NOMO-1 (cell line): Measurements from ENCODE around the gene PLEKHA6.
"Not testable (repeated sequence)": the region's sequence is repeated elsewhere in the genome, so short reads cannot be mapped to it uniquely, and the experiment has no call there.

Experiments
- DNase-seq, 2 experiments: peaks; one replicate each; lab custom pipeline; 2025; ENCODE audit not compliant: unreplicated experiment in 2 of 2; lab: John Stamatoyannopoulos, UW

PLEKHA6 gene

DNA sequence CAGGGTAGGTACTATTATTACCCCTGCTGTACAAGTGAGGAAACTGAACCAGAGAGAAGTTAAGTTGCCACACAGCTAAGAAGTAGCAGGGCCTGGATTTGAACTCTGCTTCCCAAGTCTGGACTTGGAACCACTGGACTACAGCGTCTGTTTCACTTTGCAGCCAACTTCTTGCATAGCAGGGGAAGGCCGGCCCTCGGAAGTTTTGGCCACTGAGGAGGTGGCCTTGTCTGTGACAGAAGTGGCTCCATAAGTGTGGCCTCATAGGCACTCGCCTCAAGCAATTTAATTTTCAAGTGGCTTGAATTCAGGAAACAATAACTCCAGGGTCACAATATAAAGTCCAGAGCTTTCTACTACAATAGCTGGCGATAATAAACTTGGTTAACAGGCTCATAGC, 41.4 kb downstream of the PLEKHA6 start:
- DNase-seq: no peak

DNA sequence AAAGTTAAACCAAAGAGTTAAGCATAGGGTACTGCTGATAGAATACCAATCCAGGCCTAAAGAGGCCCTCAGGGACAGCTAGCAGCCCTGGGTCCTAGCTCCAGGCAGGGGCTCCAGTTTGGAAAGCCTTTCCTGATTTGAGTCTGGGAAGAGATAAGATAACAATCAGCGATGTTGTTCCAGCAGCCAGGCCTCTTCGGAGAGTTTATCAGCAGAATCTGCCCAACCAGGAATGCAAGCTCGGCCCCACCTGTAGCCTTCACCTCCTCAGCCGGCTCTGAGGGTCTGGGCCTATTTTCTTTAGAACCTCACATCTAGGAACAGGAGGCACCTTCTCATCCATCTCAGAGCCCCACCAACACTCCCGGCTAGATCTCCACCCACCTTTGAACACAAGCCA, 42.6 kb downstream of the PLEKHA6 start:
- no peak for DNase-seq

DNA sequence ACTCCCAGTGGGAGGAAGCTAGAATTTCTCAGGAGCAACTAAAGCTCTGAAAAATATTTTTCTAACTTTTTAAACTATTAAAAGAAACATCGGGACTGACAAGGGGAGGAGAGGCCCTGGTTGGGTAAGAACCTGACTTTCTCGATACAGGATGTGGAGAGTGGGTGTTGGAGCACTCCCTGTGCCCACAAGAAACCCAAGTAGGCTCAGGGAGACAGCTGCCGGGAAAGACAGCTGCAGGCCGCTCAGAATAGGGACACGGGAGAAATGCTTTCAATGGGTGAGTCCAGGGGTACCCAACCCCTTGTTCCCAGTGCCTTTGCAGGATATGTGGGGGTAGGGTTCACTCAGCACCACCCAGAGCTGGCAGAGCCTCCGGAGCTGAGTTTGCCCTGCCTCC, 43.6 kb downstream of the PLEKHA6 start:
- DNase-seq: no peak

DNA sequence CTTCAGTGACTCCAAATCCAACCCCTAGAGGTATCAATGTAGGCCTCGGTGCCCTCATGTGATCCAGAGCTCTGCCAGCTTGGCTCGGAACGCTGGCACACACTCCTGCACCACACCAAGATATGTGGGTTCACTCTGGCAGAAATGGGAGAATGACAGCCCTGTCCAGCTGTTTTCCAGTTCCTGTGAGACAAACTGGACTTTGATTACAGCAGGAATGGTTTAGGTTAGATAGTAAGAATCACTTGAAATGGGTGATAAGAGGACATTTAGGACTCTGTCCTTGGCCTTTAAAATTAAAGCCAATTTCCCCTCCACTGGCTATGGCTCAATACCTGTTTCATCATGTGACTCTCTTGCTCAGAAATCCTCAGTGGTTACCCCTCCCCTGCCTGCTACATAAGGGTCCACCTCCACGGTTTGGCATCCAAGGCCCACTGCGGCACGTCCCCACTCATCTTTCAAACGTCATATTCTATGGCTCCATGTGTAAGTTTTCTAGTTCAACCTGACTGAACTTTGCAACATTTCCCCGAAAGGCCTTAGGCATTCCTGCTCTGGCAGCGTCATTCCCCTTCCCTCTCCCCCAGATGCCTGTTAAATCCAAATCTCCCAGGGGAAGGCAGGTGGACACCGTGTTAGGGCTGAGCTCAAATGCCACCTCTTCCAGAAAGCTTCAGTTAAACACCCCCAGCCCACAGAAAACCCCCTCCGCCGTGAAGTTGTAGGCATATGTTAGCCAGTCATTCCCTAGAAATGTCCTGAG, 44.7 kb downstream of the PLEKHA6 start:
- DNase-seq: no peak

DNA sequence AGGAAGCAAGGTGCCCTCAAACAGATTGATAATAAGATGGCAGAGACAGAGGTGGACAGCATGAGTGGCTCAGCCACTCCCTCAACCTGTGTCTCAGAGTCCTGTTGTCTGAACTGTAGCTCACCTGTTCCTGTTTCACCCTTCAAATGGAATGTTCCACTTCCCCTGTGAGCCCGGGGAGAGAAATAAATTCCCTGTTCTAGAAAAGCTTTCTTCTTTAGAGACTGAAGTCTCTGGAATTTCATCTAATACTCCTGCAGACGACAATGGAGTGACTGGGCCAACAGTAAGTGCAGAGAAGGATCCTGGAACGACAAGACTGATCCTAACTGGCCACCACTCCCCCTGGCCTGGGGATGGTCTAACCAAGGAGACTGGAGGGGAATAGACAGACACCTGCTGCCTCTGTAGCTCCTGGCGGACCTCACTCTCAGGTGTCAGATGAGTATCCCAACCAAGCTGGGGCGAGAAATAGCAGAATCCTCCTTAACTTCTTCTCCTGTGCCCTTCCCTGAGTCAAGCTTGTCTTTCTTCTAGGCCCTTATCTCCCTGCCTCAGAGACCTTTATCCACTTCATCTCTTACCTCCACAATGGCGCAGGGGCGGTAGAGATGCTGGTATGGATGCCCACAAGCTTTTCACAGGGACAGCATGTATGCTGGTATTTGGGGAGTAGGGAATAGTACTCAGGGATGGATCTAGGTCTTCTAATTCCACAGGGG, 45.4 kb downstream of the PLEKHA6 start:
- no peak for DNase-seq

DNA sequence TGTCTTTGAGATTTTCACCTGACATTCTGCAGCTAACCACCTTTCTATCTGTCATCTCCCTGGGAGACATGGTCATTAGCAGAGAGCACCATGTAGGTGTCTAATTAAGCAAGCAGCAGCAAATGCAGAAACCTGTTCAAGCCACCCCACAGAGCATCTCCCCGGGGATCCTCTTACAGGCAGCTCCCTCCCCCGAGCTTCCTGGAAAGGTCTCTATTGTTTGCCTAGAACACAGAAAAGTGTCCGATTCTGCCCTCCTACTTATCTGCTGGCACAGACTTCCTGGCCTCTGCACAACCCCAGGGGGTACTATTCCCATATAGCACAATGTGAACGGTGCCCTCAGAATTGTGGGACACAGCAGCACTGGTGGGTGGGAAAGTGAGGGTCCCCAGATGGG, 46.1 kb downstream of the PLEKHA6 start:
- DNase-seq: no peak

DNA sequence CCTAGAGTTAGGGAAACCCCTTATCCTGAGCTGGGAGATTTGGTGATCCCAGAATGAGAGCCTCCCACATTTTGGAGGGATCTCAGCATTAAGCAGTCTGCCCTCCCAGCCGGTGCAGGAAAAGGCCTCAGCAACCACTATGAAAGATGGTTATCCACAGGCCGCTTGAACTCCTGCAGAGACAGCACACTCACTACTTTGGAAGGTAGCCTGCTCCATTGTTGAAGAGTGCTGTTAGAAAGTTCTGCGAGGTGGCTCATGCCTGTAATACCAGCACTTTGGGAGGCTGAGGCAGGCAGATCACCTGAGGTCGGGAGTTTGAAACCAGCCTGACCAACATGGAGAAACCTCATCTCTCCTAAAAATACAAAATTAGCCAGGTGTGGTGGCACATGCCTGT, 48.8 kb downstream of the PLEKHA6 start:
- not testable (repeated sequence) for DNase-seq

DNA sequence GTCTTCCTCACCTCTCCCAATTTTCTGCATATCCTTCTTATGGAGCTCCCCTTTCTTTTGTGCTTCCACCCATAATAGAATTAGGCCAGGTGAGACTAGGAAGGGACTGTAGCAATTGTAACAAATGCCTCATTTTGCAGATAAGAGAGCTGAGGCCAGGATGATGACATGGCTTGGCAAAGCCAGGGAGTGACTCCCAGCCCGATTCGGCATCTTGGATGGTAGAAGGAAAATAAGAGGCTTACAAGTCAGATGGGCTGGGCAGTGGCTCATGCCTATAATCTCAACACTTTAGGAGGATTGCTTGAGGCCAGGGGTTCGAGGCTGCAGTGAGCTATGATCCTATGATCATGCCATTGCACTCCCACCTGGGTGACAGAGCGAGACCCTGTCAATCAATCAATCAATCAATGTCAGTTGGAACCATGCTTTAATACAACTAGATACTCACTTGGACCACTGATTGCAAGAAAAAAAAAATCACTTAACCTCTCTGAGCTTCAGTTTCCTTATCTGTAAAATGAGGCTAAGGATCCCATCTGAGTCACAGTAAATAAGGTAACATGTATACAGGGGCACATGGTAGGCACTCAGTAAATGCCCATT, 51.6 kb downstream of the PLEKHA6 start:
- DNase-seq: no peak

DNA sequence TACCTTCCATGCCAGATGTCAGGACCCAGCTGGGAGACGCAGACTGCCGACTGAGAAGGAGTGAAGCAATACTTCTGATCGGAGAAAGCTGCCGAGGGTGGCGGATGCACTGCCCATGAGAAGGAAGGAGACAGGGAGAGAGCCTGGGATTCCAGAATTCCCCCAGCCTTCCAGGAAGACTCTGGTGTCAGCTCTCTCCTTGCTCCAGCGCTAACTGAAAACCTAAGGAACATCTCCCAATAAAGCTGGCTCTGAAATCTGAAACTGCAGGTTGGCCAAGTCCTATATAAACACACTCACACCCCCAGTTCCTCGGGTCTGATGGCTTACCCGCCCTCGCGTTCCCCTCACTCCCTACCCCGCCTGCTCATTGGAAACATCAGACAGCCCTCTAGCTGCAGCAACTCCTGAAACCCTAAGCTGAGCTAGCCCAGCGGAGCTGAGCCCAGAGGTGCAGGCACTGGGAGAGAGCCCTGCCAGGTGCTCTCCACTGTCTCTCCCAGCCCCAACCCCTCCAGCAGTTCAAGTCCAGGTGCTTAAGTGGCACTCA, 52.3 kb downstream of the PLEKHA6 start:
- no peak for DNase-seq

DNA sequence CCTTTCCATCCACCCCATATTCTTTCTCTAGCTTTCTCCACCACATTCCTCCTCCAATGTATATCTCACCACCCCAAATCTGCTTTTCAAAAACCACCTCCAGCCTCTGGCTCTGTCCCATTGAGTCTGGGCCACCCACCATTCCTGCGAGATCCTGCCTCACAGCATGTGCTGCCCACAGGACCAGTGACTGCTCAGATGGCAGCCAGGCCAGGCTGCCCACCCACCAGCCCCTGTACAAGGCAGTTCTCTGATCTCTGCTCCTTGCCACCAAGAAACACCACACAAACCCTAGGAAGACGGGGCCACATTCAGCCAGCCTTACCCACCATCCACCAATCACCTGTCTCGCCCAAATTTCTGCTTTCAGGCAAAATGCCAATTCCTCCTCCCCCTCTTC, 53.7 kb downstream of the PLEKHA6 start:
- DNase-seq: no peak

DNA sequence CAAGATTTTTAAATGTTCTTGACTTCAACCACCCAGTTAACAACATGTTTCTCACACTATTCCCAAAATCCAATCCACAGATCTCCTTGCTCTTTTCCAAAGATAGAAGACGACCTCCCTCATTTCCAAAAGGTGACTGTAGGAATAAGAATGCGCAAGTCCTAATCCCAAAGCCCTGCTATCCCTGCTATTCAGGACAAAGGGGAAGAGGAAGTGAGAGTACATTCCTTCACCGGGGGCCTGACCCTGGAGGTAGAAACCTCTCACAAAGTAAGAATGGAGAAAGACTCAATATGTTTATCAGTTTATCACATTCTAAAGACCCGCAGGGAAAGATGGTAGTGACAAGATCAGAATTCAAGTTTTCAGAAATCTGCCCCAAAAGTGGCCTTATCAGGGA, 55.7 kb downstream of the PLEKHA6 start:
- DNase-seq: peak in 1 of 2 experiments; percentile 14

DNA sequence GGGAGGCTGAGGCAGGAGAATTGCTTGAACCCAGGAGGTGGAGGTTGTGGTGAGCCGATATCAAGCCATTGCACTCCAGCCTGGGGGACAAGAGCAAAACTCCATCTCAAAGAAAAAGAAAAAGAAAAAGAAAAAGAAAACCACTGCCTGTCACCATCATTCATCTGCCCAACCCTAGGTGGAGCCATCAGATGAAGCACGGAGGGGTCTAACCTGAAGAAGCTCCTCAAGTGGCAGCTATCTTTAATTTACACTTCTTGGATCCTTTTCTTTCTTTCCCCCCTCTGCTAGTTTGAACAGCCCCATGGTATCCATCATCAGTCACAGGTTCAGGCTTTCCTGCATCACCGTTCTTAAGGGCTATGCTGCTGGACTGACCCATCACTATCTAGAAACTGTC, 57.0 kb downstream of the PLEKHA6 start:
- no peak for DNase-seq

DNA sequence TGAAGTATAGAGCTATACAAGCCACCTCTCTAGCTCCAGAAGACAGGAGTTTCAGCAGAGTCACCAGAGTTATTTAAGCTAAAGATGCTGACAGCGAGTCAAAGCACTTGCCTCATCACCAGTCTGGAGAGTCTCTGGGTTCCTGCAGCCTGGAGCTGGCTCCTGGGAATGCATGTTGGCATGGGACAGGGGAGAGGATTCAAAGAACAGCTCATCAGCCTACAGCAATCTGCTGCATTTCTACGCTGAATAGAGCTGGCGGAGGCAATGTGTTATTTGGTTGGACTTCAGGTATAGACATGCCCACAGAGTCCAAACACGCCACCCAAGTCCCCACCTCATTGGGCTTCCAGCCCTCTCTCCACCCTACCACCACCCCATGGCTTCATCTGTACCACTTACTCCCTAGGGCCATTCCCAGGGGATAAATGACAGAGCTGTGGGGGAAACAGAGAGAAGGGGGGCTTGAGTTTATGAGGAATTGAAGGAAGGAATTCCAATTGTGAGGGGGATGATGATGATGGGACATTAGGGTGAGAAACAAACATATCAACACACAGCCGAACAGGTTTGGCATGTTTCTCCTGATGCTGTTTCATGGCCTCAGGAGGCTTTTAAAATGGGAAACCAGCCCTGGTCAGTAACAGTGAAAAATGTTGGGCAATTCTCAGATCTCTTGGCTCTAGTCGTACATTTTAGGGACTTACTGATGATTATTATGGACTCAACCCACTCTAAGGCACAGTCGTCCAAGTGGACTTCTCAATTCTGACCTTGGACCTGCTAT, 58.4 kb downstream of the PLEKHA6 start:
- DNase-seq: no peak

DNA sequence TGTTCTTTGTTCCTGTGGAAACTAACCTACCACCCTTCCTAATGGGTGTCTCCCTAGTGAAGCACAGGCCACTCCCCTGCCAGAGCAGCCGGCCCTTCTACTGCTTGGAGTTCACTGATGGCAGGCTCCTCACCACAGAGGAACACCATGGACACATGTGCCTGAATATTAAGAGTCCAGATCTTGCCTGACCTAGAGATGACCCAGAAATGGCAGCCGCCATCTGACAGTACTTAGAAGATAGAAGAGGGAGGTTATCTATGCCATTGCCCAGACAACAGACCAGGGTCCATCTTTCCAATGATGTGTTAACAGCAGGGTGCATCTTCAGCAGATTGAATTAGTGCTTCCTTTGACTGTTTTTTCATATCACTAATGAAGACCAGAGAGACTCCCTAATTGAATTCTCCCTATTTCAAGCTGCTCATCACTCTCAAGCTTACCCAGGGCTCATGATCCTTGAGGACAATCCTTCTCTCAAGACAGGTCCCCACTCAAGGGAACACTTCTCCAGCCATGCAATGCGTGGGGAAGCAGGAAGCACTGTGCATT, 59.8 kb downstream of the PLEKHA6 start:
- no peak for DNase-seq

DNA sequence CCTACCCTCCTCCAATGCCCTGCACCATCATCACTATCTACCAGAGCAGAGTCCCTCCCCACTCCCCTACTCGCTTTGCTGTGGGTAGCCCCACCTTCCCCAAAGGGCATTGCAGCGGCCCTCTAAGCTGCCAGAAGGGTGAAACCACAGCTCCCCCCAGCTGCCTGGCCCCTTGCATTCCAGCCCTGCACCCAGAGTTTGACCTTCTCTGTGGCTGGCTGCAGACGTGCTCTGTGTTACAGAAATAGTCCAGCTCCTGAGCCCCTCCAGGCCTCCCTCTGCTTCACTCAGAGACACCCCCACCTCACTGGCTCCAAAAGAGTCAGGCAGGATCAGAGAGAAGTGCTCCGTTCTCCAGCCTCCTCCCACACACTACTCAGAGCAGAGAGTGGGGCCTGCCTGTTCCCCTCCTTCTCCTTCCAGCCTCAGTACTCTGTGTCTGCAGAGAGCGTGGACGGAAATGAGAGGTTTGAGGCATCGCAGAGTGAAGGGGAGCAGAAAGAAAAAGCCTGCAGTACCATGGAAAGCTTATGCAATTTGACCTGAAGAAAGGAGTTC, 63.2 kb downstream of the PLEKHA6 start:
- DNase-seq: no peak

DNA sequence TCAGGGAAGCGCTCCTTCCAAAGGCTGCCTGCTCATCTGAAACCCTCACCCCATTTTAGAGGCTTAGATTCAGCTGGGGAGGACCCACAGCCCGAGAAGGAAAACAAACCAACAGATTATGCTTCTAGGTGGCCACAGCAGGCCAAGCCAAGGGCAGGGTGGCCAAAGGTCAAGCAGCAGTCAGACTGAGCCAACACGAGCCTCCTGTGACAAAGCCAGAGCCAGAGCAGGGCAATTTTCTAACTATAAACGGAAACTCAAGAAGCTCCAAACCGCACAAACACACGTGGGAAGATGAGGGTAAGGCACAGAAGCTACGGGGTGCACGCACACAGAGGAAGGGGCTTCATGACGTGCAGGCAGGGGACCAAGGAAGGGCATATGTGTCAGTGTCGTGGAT, 64.1 kb downstream of the PLEKHA6 start:
- DNase-seq: peak in 1 of 2 experiments; percentile 19

DNA sequence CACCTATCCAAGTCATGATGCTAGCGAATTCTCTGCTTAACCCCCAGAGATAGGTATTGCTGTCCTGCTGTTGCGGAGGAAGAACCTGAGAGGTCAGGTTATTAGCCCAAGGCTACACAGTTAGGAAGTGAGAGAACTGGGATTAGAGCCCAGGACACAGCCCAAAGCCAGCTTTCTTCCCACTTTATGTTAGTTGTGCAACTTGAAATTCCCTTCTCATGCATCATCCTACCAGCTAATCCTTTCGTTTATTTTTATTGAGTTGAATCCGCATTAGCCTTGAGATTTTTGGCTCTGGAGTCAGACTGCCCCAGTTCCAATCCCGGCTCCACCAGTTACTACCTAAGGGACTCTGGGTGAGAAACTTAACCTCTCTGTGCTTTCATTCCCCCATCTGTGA, 65.4 kb downstream of the PLEKHA6 start:
- no peak for DNase-seq

DNA sequence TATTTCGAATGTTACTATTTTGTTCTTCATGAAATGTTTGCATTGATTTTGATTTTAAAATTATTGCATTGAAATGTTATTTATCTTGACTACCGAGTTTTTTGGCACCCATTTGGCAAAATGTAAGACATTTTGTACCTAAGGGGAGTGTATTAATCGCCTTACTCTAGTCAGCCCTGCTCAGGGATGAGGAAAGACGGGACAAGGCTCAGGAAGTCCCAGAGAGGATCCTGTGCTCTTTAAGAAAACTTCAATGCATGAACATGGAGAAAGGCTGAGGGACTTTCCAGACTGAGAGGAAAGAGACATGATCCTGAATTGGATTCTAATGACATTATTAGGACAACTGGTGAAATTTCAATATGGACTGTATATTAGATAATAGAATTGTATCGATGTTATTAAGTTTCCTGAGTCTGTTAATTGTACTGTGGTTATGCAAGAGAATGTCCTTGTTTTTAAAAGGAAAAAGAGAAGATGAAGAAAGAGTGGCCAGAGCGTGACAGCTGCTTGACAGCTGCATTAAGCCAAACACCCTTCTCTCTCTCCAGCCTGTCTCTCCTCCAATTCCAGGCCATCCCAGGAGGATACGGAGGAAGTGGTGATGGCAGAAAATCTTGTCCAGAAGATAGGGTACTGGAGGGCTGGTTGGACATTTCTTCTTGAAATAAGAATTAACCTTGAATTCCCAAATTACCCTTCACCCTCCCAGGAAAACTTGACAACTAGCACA, 66.0 kb downstream of the PLEKHA6 start:
- DNase-seq: no peak

DNA sequence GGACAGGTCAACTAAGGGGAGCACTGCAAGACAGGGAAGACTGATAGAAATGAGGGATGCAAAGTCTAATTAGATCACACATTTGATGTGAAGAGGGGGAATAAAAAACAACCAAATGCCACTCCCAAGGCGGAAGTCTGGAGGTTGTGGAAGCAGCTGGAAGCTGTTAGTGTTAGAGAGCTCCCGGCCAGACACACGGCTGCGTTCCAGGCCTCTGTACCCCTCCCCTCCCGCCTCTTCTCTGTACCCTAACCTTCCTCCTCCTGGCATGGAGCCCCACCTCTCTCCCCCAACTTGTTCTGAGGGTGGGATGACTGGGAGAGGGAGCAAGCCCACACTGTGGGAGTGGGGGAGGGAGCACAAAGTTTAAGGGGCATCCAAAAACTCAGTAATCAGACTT, 67.0 kb downstream of the PLEKHA6 start:
- DNase-seq: no peak

DNA sequence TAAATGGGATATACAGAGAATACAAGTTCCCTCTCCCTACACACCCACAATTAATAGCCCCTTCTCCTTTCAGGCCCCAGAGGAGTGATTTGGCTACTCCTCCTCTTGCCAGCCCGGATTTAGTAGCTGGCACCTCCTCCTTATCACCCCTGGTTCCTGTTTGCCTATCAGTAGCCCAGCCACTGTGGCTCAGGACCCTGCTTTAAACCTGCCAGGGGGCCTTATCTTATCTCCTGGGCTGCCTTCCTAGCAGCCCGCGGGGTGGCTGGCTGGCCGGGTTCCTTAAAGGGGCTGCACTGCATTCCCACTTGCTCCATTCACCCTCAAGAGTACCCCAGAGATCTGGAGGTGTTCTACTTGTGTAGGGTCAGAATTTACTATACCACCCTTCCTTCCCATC, 70.4 kb downstream of the PLEKHA6 start:
- no peak for DNase-seq
